ENCODE data around the gene CRYBG2. TPM values are rescaled to one million over a fixed set of nuclear protein-coding genes. Genes with fewer than 3 reads are reported as not detected.
A peak's percentile ranks its signal among the peaks of the same experiment; 100 is the strongest.

Gene CRYBG2
- total and polyA plus RNA-seq, 2 of the 8 experiments (the other 6 are each of a cell fraction or from before 2014, with no cell fraction given), result 14.2 to 17.0 TPM

GRCh38 chr1:26356106-26356505, 2.2 kb upstream of the CRYBG2 start:
- no peak overlapping the region for H3K14ac ChIP-seq (ENCODE audit: insufficient read length)
- no peak overlapping the region for H2BK120ac ChIP-seq (replicated peaks; ENCODE audit: low read depth, low read length)
- H2BK5ac ChIP-seq (ENCODE audit: low read depth, low read length), result no peak overlapping the region
- no peak overlapping the region for H3K23ac ChIP-seq (ENCODE audit: insufficient read length)
- H3K18ac ChIP-seq (ENCODE audit: extremely low read depth, low read length), result no peak overlapping the region
- no peak for DNase-seq (ENCODE audit: low read depth in 1 of 2, low spot score in 2 of 2)
- TF ChIP-seq RXRA (IDR thresholded peaks at IDR 0.05; ENCODE audit: insufficient read depth, low read depth, low read length) (no peak), KDM1A (IDR thresholded peaks at IDR 0.05; ENCODE audit: borderline replicate concordance, low read length) (peak; percentile 94)
- no peak overlapping the region for H3K56ac ChIP-seq (replicated peaks; ENCODE audit: insufficient read length, low read depth, low read length)
- no peak overlapping the region for H3K4me3 ChIP-seq (ENCODE audit: extremely low read depth in 1 of 4, insufficient read depth in 2 of 4, low read depth in 3 of 4, low read length in 4 of 4)
- no peak overlapping the region for H2BK12ac ChIP-seq (ENCODE audit: low read depth, low read length)
- H3K9ac ChIP-seq (replicated peaks in 1 of 4; ENCODE audit: extremely low read depth in 1 of 4, low read depth in 3 of 4, low read length in 3 of 4), result no peak overlapping the region
- H3K4me1 ChIP-seq (replicated peaks in 1 of 4; ENCODE audit: control insufficient read depth in 3 of 4, insufficient read depth in 4 of 4, low read length in 3 of 4), result peaks cover 8 to 34% (median 19%) of the 10 kb centered on the region in 4 experiments
- no peaks in the 10 kb centered on the region for H3K36me3 ChIP-seq (ENCODE audit: control insufficient read depth in 2 of 4, insufficient read depth in 4 of 4, low read length in 3 of 4)
- H3K4ac ChIP-seq (replicated peaks; ENCODE audit: insufficient read length, low read depth, low read length), result no peak overlapping the region
- WGBS, 2 experiments (ENCODE audit: extremely low coverage in 1 of 2, insufficient coverage in 1 of 2, insufficient read length in 1 of 2, insufficient replicate concordance in 2 of 2, low coverage in 1 of 2, low lambda C conversion rate in 2 of 2, missing lambda C conversion rate in 1 of 2), result 96% methylated on average over 5 of the region's 5 CpGs; no CpG with 5 or more reads in 1 of the 2 experiments
- no peaks in the 10 kb centered on the region for H3K9me3 ChIP-seq (ENCODE audit: insufficient read depth in 2 of 2, low read depth in 1 of 2, low read length in 1 of 2)
- no peak overlapping the region for H2AK5ac ChIP-seq (ENCODE audit: low read depth, low read length)
- no peaks in the 10 kb centered on the region for H3K79me2 ChIP-seq (ENCODE audit: control insufficient read depth in 1 of 2, insufficient read depth in 2 of 2, low read length in 2 of 2)
- ChIA-PET POLR2A (ENCODE audit: partially characterized antibody) (interaction anchor here (2.4 to 3.3 kb wide), 2 partner anchors 10 to 19 kb away, joined by 13 to 16 read pairs; no protein-coding TSS in a partner anchor), CTCF (ENCODE audit: partially characterized antibody) (interaction anchor here (0.6 to 5.2 kb wide), 7 partner anchors 8 to 81 kb away, joined by 3 to 25 read pairs (median 4); partner anchors contain the start of gene LIN28A)
- no peak overlapping the region for H2AFZ ChIP-seq (ENCODE audit: low read length)
- H4K5ac ChIP-seq (ENCODE audit: insufficient read length, low read depth, low read length), result no peak overlapping the region
- H3K27me3 ChIP-seq (replicated peaks in 1 of 4; ENCODE audit: control insufficient read depth in 3 of 4, extremely low read depth in 1 of 4, insufficient read depth in 3 of 4, low read length in 3 of 4), result peaks cover 0 to 8% (median 7%) of the 10 kb centered on the region in 4 experiments; a peak in 3 of 7 replicates
- no peak overlapping the region for H3K27ac ChIP-seq (ENCODE audit: low read depth, low read length)
- H3K23me2 ChIP-seq (ENCODE audit: low read depth, low read length), result peaks cover 8% of the 10 kb centered on the region; the same call in 1 of the 2 replicates
- H2BK20ac ChIP-seq (ENCODE audit: low read length), result no peak overlapping the region
- H3K4me2 ChIP-seq (ENCODE audit: insufficient read depth in 1 of 2, low read depth in 2 of 2, low read length in 2 of 2), result no peak overlapping the region
- H4K91ac ChIP-seq (replicated peaks; ENCODE audit: insufficient read length, low read length), result no peak overlapping the region
- H2BK15ac ChIP-seq (ENCODE audit: low read length), result peak overlapping the region; percentile 6; the same call in 1 of the 2 replicates
- peaks cover 2% of the 10 kb centered on the region; the same call in 1 of the 2 replicates for H3K79me1 ChIP-seq (ENCODE audit: low read depth, low read length)
- H4K20me1 ChIP-seq (replicated peaks in 1 of 2; ENCODE audit: control insufficient read depth in 1 of 2, insufficient read depth in 2 of 2, low read length in 2 of 2), result peaks cover 0 to 1% of the 10 kb centered on the region in 2 experiments
- FAIRE-seq, result no peak
- H4K8ac ChIP-seq (ENCODE audit: extremely low read depth, insufficient read depth, low read length), result no peak overlapping the region; the same call in 1 of the 2 replicates
